GM18502 (cell line): ENCODE data around the gene CAMSAP2.
"Not testable (repeated sequence)": the region's sequence is repeated elsewhere in the genome, so short reads cannot be mapped to it uniquely, and the experiment has no call there.

ENCODE experiments used
- ATAC-seq: cut with Tn5 transposase; IDR thresholded peaks from one replicate; pipeline ENCODE4 v1.9.1; 2021; ENCODE audit warnings: mild to moderate bottlenecking; ENCODE audit not compliant: unreplicated experiment, poor library complexity

CAMSAP2 gene

DNA sequence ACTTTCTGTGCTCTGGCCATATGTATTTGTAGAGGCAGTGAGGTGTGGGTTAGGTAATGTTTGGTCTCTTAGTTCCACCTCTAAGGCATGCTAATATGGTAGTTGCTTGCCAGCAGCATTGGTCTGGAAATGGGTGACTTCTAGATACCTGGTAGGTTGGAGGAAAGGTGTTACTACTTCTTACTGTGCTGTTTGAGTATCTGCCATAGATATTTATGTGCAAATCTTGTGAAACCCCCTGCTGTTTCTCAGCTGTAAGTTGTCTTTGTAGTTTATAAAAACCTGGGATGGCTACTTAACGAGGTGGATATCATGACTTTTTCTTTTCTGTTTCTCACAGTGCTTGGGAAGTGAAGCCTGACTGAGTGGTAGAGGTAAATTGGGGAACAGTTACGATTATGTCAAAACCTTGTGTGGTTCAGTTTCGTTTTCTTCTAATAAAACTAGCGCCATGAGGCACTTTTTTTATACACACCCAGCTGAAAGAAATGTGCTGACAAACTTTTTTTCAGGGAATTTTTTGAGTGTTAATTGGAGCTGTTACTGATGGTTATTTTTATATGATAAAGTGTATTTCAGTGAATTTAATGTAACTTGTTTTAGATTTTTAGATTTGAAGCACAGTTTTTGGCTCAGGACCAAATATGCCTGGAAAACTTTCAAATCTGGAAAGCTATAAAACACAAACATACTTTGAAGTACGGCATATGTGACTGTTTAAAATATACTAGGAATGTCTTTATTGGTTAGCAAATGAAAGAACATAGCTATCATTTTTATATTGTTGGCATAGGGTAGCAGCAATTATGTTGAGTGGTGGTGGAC is 42.1 kb downstream of the CAMSAP2 start:
- peak; percentile 77 for ATAC-seq

DNA sequence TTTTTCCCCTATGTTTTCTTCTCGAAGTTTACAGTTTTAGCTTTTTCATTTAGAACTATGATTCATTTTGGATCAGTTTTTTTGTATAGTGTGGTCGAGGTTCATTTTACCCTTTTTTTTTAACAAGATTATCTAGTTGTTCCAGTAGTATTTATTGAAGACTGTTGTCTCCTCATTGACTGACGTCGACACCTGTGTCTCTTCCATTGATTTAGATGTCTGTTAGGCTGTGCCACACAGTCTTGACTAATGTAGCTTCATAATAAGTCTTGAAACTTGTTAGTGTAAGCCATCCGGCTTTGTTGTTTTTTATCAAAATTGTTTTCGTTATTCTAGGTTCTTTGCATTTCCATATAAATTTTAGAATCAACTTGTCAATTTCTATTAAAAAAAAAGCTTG is 45.2 kb downstream of the CAMSAP2 start:
- no peak for ATAC-seq

DNA sequence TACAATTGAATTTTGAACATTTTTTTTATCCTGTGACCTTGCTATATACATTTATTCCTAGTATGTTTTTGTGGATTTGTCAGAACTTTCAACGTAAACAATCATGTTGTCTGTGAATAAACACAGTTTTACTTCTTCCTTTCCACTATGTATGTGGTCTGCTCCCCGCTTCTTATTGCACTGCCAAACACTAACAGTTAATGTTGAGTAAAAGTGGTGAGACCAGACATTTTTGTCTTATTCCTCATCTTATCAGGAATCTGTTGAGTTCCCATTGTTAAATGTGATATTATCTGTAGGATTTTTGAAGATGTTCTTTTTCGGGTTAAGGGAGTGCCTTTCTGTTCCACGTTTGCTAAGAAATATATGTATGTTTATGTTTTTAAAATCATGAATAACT is 45.9 kb downstream of the CAMSAP2 start:
- ATAC-seq: no peak

DNA sequence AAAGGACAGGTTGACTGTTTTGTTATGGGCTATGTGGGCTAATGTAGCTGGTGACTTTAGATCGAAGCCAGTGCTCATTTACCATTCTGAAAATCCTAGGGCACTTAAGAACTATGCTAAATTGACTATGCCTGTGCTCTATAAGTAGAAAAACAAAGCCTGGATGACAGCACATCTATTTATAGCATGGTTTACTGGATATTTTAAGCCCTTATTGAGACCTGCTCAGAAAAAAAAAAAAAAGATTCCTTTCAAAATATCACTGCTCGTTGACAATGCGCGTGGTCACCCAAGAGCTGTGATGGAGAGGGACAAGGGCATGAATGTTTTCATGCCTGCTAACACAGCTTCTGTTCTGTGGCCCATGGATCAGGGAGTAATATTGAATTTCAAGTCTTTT is 48.1 kb downstream of the CAMSAP2 start:
- no peak for ATAC-seq

DNA sequence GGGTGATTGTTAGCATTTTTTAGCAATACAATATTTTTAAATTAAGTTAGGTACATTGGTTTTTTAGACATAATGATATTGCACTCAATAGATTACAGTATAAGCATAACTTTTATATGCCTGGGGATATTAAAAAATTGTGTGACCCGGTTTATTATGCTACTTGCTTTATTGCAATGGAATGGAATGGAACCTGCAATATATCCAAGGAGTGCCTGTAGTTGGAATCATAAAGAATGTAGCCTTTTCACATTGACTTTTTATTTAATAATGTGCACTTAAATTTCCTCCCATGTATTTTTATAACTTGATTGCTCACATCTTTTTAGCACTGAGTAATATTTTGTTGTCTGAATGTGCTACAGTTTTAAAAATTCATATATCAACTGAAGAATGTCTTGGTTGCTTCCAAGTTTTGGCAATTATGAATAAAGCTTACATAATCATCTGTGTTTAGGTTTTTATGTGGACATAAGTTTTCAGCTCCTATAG is 49.2 kb downstream of the CAMSAP2 start:
- no peak for ATAC-seq

DNA sequence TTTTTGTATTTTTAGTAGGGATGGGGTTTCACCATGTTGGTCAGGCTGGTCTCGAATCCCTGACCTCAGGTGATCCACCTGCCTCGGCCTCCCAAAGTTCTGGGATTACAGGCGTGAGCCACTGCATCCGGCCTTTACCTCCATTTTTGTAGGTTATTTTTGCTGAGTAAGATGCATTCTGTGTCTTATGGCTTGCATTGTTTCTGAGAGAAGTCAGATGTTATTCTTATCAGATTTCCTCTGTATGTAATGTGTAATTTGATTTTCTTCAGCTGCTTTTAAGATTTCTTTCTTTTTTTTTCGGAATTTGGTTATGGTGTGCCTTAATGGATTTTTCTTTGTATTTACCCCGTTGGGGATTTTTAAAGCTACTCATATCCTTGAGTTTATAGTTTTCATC is 52.3 kb downstream of the CAMSAP2 start:
- not testable (repeated sequence) for ATAC-seq

DNA sequence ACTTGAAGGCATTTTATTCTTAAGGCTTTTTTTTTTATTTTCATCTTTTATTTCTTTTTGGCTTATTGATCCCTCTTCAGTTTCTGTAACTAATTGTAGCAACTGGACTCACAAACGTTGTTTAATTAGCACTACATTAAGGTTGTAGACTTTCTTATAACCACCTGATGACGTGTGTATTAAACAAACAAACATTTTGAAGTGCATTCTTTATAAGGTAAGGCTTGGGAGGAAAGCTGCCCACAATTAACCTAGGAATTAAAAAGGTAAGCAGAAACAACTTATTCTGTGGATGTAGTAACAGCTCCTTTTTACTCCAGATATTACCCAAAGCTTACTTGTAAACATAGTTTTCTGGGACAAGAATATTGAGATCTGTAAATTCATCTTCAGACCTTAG is 55.0 kb downstream of the CAMSAP2 start:
- no peak for ATAC-seq

DNA sequence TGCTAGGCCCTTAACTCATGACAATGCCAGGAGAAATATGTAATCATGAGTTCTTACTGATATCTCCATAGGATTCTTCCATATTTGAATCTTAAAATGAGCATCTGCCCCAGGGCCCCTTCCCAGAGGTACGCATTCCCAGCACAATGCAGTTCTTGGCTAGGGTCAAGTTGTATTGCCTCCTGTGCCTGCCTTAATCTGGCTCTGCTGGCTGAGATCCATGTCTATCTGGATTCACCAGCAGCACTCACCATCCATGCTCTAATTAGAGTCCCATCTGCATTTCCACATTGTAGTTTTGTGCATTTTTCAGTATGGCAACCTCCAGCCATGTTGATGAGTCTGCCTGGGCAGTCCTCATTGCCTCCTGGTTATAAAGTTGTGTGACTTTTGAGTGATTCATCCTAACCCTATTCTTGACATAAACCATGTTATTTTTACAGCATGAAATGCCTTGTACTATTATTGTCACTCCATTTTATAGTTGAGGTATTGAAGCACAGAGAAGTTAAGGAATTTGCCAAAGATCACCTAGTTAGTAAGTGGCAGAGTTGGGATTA is 55.9 kb downstream of the CAMSAP2 start:
- no peak for ATAC-seq

DNA sequence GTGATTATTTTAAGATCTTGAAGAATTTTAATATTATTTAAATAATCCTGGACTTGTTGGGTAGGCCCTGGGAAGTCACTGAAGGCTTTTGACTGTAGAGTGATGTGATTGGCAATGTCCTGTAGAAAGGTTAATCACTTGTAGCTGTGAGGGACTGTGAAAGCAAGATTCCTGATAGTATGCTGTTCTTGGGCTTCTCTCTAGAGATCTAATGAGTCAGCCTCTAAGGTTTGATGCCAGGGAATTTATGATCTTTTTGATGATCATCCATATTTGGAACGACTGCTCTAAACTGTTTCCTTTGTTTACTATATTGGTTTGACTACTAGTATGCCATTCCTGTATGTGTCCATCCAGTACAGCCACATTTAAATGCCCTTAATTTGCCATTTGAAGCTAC is 56.5 kb downstream of the CAMSAP2 start:
- no peak for ATAC-seq

DNA sequence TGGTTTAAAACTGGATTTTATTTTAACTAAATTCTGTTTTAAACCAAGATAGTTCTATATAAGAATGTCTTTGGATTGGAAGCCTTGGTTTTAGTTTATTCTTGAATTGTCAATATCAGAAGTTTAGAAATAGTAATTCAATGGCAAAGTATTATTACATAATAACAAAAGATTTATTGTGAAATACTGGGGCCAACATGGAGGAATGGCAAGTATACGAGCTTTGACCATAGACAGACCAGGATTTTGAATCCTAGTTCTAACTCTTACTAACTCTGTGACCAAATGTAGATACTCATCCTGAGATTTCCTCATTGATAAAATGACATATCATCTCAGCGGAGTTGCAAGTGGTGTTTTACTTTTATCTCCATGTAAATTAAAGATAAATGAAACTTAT is 63.3 kb downstream of the CAMSAP2 start:
- no peak for ATAC-seq

DNA sequence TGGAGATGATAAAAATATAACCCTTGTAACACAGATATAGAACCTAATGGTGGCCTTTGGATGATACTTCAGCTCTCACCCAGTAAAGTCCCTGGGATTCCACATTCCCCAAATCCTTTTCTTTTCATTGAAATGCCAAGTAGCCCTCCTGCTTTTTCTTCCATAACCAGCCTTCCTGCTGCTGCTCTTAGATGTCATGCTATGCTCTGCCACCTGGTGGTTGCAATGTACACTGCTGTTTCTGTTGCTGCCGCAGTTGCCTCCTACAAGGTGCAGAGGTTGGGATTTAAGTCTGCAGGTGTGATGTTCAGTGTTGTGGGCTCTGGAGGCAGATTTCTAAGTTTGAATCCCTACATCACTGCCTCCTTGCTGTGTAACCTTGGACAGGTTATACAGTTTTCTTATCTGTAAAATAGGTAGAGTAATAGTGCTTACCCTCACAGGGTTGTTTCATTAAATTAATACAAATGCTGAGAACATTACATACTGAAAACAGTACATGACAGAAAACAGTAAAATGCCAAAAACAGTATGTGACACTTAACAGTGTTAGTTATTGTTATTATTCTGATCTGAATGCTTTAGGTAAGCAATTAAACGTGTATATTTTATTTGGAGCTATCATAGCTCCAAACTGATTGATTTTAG is 64.3 kb downstream of the CAMSAP2 start:
- peak; percentile 81 for ATAC-seq

DNA sequence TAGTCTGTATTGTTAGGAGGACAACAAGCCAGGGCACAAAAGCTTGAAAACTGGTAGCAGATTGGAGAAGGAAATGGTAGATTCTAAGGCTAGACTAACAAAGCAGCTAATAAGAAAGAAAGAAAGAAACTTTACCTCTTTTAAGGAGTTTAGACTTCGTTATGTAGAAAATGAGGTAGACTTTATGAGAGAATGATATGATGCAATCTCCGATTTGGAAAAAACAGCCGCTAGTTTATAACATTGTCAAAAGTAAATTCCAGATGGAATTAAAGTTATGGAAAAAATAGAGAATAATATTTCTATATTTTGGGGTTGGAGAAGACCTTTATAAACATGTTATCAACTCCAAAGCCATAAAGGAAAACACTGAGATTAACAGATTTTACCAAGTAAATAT is 67.0 kb downstream of the CAMSAP2 start:
- no peak for ATAC-seq

DNA sequence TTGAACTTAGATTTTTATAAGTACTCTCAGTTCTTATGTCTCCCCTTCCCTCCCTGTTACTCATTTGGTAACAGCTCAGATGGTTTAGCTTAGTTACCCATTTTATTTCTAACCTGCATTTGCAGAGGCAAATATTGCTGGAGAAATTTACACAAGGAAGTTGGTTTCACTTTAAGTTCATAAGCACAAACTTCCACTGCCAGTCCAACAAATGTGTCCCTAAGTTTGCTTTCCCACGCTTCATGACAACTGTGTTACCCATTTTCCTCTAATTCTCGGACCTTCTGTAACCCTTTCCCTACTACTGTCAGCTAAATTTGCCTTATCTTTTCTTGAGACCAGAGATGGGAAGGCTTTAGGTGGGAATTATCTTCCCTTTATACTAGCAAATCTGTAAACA is 70.2 kb downstream of the CAMSAP2 start:
- ATAC-seq: no peak

DNA sequence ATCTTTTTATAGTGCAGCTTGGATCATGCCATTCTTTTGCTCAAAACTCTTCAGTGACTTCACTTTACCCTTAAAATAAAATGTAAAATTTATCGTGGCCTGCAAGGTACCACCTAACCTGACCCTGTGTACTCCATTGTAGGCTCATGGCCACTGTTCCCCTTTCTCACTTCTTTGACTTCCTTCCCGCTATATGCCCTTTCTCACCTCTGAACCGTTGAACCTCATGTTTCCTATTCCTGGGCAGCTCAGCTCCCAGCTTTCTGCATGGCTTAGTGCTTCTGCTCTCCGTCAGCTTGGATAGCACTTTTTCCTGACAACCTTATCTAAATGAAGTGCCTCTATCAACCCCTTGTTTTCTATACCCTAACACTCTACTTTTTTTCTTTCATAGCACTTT is 73.0 kb downstream of the CAMSAP2 start:
- ATAC-seq: no peak

DNA sequence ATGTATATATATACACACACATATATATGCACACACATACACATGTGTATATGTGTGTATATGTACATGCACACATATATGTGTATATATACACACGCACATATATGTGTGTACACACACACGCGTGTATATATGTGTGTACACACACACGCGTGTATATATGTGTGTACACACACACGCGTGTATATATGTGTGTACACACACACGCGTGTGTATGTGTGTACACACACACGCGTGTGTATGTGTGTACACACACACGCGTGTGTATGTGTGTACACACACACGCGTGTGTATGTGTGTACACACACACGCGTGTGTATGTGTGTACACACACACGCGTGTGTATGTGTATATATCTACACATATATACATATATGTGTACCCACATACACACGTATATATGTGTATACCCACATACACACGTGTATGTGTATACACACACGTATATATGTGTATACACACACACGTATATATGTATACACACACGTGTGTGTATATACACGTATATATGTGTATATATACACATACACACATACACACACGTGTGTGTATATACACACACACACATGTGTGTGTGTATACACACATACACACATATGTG is 78.0 kb downstream of the CAMSAP2 start:
- not testable (repeated sequence) for ATAC-seq

DNA sequence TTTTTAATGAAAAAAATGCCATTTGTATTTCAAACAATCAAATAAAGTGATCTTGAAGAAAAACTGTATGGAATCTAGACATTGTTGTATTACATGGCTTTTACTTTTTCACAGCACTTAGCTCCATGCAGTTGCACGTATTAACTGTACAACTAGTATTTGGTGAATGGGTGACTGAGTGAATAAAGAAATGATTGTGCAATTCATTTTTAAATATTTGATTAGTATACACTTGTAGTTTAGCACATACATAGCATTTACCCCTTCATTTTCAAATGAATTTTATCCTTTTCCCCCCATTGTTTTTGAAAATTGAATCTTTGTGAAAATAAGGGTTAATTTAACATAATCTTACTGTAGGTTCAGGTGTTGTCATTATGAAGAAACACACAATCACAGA is 79.6 kb downstream of the CAMSAP2 start:
- no peak for ATAC-seq

DNA sequence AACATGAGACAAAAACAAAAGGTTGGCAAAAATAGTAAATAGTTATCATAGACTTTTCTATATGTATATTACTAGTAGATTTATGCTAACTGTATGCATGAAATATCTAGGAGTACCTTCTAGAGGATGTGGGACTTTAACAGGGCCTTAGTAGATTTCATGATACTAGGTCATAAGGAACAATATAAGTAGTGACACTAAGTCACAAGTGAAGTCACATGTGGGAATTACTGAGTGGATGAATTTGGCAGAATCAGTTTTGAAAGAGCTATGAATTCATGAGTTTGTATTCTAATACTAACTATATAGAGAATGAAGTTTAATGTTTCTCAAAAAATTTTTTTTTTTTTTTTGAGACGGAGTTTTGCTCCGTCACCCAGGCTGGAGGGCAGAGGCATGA is 81.0 kb downstream of the CAMSAP2 start:
- ATAC-seq: no peak

DNA sequence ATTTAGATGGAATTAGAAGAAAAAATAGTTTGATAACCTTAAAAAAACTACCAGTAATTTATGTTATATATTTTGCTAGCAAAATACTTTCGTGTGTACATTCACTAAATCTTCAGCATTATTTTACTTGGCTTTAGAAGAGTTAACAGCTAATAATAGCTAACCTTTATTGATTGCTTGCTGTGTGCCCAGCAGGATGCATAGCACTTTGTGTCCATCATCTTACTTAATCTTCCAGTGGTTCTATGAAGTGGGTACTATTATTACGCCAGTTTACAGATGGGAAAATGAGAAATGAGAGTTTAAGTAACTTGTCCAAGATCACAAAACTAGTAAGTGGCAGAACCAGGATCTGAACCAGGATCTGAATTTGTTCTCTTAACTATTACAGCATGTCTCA is 92.4 kb downstream of the CAMSAP2 start:
- ATAC-seq: no peak

DNA sequence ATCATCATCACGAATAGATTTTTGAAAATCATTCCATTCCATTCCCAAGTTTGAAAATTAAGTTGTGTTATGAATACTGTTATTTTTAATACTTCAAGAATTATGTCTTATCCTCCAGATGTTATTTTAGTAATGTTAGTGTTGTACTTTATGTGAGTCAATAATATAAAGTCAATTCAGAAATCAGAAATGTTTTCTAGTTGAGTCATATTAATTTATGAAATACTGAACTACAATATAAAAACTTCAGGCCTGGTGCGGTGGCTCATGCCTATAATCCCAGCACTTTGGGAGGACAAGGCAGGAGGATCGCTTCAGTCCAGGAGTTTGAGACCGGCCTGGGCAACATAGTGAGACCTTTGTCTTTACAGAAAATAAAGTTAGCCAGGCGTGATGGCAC is 95.7 kb downstream of the CAMSAP2 start:
- no peak for ATAC-seq

DNA sequence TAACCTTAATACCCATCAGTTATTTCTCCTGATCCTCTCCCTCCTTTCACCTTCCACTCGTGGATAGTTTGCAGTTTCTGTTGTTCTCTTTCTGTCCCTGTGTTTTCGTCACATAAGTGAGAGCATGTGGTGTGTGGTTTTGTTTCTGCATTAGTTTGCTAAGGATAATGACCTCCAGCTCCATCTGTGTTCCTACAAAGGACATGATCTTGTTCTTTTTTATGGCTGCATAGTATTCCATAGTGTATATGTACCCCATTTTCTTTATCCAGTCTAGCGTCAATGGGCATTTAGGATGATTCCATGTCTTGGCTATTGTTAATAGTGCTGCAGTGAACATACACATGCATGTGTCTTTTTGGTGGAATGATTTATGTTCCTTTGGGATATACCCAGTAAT is 97.5 kb downstream of the CAMSAP2 start:
- ATAC-seq: no peak

DNA sequence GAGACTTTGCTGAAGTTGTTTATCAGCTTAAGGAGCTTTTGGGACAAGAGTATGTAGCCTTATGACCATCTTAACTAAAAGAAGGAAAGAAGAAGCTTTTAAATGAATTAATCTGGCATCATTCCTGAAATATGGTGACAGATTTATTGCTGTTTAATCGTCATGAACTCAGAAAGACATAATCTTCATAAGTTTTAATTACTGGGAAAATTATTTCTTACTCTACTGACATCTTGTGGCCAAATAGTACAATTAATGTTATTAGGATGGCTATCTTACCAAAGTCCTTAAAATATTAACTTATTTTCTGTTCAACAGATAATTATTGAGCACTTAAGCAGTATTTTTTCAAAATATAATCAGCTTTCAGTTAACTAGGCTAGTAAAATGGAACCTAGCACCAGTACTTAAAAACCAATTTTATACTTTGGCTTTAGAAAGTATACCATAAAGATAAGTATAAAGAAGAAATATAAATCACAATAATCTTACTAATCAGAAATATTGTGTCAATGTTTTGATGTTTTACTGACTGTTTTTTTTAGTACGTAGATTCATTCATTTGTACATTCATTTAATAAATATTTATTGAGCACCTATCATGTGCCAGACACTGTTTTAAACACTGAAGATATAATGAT is 99.4 kb downstream of the CAMSAP2 start:
- no peak for ATAC-seq
